HepG2 (cell line): ENCODE data around the gene NOTUM. TPM values are rescaled to one million over a fixed set of nuclear protein-coding genes. Genes with fewer than 3 reads are reported as not detected.

ENCODE experiments used
- ATAC-seq: fragments of 200-7000 bp; cut with Tn5 transposase; 3 replicates; pipeline ENCODE4 v1.9.1; 2020; ENCODE audit warnings: mild to moderate bottlenecking, moderate library complexity
- BruUV-seq: library from RNA; stranded (reverse); fragments of 400-500 nt; replicated peaks from 2 replicates; lab custom pipeline; 2021; lab: Mats Ljungman, UMichigan
- CTCF ChIA-PET: fragments of 300-600 bp; formaldehyde crosslinking; extraction: SDS; loops from one replicate; lab custom pipeline; 2021; ENCODE audit warnings: low total read pairs, inconsistent platforms, low intra/inter-chr PET ratio; lab: Yijun Ruan, JAX
- POLR2A ChIA-PET: fragments of 350-600 bp; sonication (Branson Sonifier 250); formaldehyde crosslinking; loops from one replicate; lab custom pipeline; 2020; ENCODE audit warnings: antibody characterized with exemption, inconsistent platforms; lab: Yijun Ruan, JAX
- DNase-seq: peaks from one replicate; pipeline ENCODE4 v3.0.0-alpha.2; 2015; ENCODE audit warnings: low spot score
- FAIRE-seq: peaks from 3 replicates; lab custom pipeline; 2011; peaks lifted over from hg19 to GRCh38; lab: Jason Lieb, UNC
- H2AFZ ChIP-seq: one replicate; pipeline ENCODE4 v1.6.1; 2011; ENCODE audit warnings: low read length, inconsistent platforms
- H3K27ac ChIP-seq: fragments of 300-600 bp; 3 replicates; pipeline ENCODE4 v1.8.0; 2011; ENCODE audit warnings: mixed run types, mild to moderate bottlenecking, mixed read lengths, low read length, inconsistent platforms; ENCODE audit not compliant: insufficient read depth; ENCODE audit errors: extremely low read length
- H3K27me3 ChIP-seq, 2 experiments: fragments of 200-600 bp in 1 of 2; 2 replicates in 1 of 2; 3 replicates in 1 of 2; pipeline versions ENCODE4 v1.6.0 to v1.8.0; 2011; ENCODE audit warnings: low read length in 2 of 2, mild to moderate bottlenecking in 2 of 2, moderate library complexity in 2 of 2, inconsistent platforms in 1 of 2; ENCODE audit not compliant: insufficient read depth in 2 of 2, control insufficient read depth in 1 of 2
- H3K36me3 ChIP-seq, 2 experiments: fragments of 200-600 bp in 1 of 2; replicated peaks in 1 of 2; 2 replicates in 1 of 2; 3 replicates in 1 of 2; pipeline versions ENCODE4 v1.5.1 to v1.8.0; 2011; ENCODE audit warnings: low read length in 2 of 2, inconsistent platforms in 1 of 2; ENCODE audit not compliant: insufficient read depth in 2 of 2, control insufficient read depth in 1 of 2
- H3K4me1 ChIP-seq: 2 replicates; pipeline ENCODE4 v1.5.1; 2012; ENCODE audit warnings: low read length, inconsistent platforms; ENCODE audit not compliant: insufficient read depth
- H3K4me2 ChIP-seq: 2 replicates; pipeline ENCODE4 v1.6.0; 2011; ENCODE audit warnings: low read depth, low read length, inconsistent platforms
- H3K4me3 ChIP-seq, 3 experiments: fragments of 200-600 bp in 1 of 3; sonication (generic), shearing (Covaris generic) in 1 of 3; replicated peaks in 1 of 3; 2 replicates each; pipeline ENCODE4 v1.5.1; 2011 to 2016; ENCODE audit warnings: low read length in 3 of 3, inconsistent platforms in 2 of 3, low read depth in 2 of 3, mild to moderate bottlenecking in 2 of 3, control low read depth in 1 of 3, mixed read lengths in 1 of 3; ENCODE audit not compliant: insufficient read depth in 1 of 3
- H3K79me2 ChIP-seq: one replicate; pipeline ENCODE4 v1.6.1; 2011; ENCODE audit warnings: low read length, inconsistent platforms; ENCODE audit not compliant: insufficient read depth
- H3K9ac ChIP-seq: 2 replicates; pipeline ENCODE4 v1.6.0; 2011; ENCODE audit warnings: mild to moderate bottlenecking, low read depth, low read length, inconsistent platforms; ENCODE audit not compliant: insufficient read depth
- H3K9me3 ChIP-seq: 2 replicates; pipeline ENCODE4 v1.5.1; 2012; ENCODE audit warnings: mild to moderate bottlenecking, low read length
- H4K20me1 ChIP-seq: 2 replicates; pipeline ENCODE4 v1.6.0; 2011; ENCODE audit warnings: inconsistent platforms, mild to moderate bottlenecking, low read length, moderate library complexity; ENCODE audit not compliant: insufficient read depth
- ADNP ChIP-seq: sonication (generic); formaldehyde crosslinking; IDR thresholded peaks from 2 replicates; pipeline ENCODE4 v1.4.0; 2020; ENCODE audit warnings: missing genetic modification reagents
- AGO2 ChIP-seq: fragments of 200-400 bp; formaldehyde crosslinking; optimal IDR thresholded peaks from 2 replicates; pipeline ENCODE3; 2017; ENCODE audit warnings: mild to moderate bottlenecking, low read depth, low read length, moderate library complexity
- BRD4 ChIP-seq: sonication (generic); formaldehyde crosslinking; IDR thresholded peaks from 2 replicates; pipeline ENCODE4 v1.4.0; 2020; ENCODE audit warnings: missing genetic modification reagents
- GZF1 ChIP-seq: sonication (generic); formaldehyde crosslinking; IDR thresholded peaks from 2 replicates; pipeline ENCODE4 v1.5.1; 2020; ENCODE audit warnings: mild to moderate bottlenecking, missing genetic modification reagents
- HNRNPL ChIP-seq: fragments of 200-400 bp; formaldehyde crosslinking; IDR thresholded peaks from 2 replicates; pipeline ENCODE4 v1.6.1; 2017; ENCODE audit warnings: mild to moderate bottlenecking, low read depth, low read length
- RBFOX2 ChIP-seq: fragments of 200-400 bp; formaldehyde crosslinking; IDR thresholded peaks from 2 replicates; pipeline ENCODE4 v1.6.1; 2017; ENCODE audit warnings: low read depth, mild to moderate bottlenecking, low read length
- TRIM22 ChIP-seq: fragments of 450-650 bp; IDR thresholded peaks from 2 replicates; pipeline ENCODE4 v1.6.1; 2017
- WGBS: methylation state at CpG from one replicate; pipeline ENCODE4 v1.1.6; 2017; ENCODE audit warnings: low lambda C conversion rate; 5-methylcytosine and 5-hydroxymethylcytosine counted together
- in situ Hi-C: cut with HindIII; loops from 2 replicates; pipeline ENCODE4 v1.10.0; 2017; ENCODE audit warnings: low pct_unique_long_range_greater_than_20kb; ENCODE audit not compliant: extremely low pct_ligation_motif_present
- intact Hi-C: fragments of 100-400 bp; cut with micrococcal nuclease; formaldehyde crosslinking; loops from one replicate; pipeline ENCODE4 v1.10.0; 2022; ENCODE audit not compliant: unreplicated experiment
- polyA plus RNA-seq, 8 experiments: library from polyadenylated mRNA; depleted of rRNA in 3 of 8; stranded (reverse) in 7 of 8; unstranded in 1 of 8; fragments of >200 nt; fragmentation: Illumina TruSeq in 4 of 8; extraction: Trizol in 4 of 8; gene quantifications; 2 replicates each; pipeline versions ENCODE4 v1.2.1 to v1.2.3, GENCODE V29; 2011 to 2016; ENCODE audit warnings: low read depth in 4 of 8, missing spikeins in 1 of 8, mixed read lengths in 1 of 8; ENCODE audit not compliant: insufficient read depth in 1 of 8
- total RNA-seq, 5 experiments: library from RNA; depleted of rRNA; stranded (reverse); fragments of >200 nt; fragmentation: Illumina TruSeq; extraction: Trizol; gene quantifications; 2 replicates each; pipeline ENCODE4 v1.2.3, GENCODE V29; 2016; ENCODE audit warnings: low read depth in 1 of 5
- TF ChIP-seq, protein P1 (sequence below): sonication (generic); formaldehyde crosslinking; IDR thresholded peaks from 2 replicates; pipeline ENCODE4 v1.4.0; 2020; ENCODE audit warnings: missing genetic modification reagents, borderline replicate concordance

Gene NOTUM
- total and polyA plus RNA-seq, 2 of the 13 experiments (the other 11 are each of a cell fraction or from before 2014, with no cell fraction given), result 150 to 160 TPM

DNA sequence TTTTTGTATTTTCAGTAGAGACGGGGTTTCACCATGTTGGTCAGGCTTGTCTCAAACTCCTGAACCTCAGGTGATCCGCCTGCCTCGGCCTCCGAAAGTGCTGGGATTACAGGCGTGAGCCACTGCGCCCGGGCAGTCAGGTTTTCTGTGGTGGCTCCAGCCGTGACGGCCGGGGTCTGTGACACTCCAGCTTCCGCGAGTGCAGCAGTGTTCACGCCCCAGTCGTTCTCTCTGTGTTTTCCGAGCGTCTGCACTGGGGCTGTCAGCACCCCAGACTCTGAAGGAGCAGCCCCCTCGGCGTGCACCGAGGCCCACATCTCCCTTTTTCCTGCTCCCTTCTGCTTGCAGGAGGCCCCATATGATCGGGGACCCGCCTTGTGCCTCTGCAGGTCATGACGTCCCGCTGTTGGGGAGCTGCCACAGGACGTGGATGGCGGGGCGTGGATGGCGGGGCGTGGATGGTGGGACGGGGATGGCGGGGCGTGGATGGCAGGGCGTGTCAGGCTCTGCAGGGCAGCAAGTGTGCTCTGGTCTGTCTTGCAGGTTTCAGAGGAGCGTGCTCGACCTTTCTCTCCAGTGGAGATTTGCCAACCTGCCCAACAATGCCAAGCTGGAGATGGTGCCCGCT lies 22.1 kb upstream of the NOTUM start:
- intact Hi-C loops, result no loop called here
- Histone ChIP-seq H3K79me2 (peaks cover 18% of the 10 kb centered on the region), H3K27ac (peak overlapping the region; percentile 66), H3K4me3 (no peak overlapping the region), H3K9ac (no peak overlapping the region), H3K27me3 (no peaks in the 10 kb centered on the region), H3K4me2 (no peak overlapping the region), H3K9me3 (no peaks in the 10 kb centered on the region), H3K4me1 (peaks cover 57% of the 10 kb centered on the region), H4K20me1 (no peaks in the 10 kb centered on the region), H2AFZ (no peak overlapping the region), H3K36me3 (peaks cover 22 to 54% of the 10 kb centered on the region in 2 experiments)
- ATAC-seq (no peak), FAIRE-seq (no peak), DNase-seq (no peak)
- TF ChIP-seq TRIM22 (no peak), HNRNPL (0 out of 2 replicates have a peak, but pooled peaks have one; percentile 54), AGO2 (peak; percentile 56), ADNP (CRISPR knock-in tag) (no peak), GZF1 (CRISPR knock-in tag) (no peak), BRD4 (CRISPR knock-in tag) (no peak), RBFOX2 (peak; percentile 64)
- TF ChIP-seq, protein P1, sequence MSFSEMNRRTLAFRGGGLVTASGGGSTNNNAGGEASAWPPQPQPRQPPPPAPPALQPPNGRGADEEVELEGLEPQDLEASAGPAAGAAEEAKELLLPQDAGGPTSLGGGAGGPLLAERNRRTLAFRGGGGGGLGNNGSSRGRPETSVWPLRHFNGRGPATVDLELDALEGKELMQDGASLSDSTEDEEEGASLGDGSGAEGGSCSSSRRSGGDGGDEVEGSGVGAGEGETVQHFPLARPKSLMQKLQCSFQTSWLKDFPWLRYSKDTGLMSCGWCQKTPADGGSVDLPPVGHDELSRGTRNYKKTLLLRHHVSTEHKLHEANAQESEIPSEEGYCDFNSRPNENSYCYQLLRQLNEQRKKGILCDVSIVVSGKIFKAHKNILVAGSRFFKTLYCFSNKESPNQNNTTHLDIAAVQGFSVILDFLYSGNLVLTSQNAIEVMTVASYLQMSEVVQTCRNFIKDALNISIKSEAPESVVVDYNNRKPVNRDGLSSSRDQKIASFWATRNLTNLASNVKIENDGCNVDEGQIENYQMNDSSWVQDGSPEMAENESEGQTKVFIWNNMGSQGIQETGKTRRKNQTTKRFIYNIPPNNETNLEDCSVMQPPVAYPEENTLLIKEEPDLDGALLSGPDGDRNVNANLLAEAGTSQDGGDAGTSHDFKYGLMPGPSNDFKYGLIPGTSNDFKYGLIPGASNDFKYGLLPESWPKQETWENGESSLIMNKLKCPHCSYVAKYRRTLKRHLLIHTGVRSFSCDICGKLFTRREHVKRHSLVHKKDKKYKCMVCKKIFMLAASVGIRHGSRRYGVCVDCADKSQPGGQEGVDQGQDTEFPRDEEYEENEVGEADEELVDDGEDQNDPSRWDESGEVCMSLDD, result no peak
- POLR2A ChIA-PET, result interaction anchor here (1.7 to 14.1 kb wide), 3 partner anchors 12 to 16 kb away, joined by 6 to 382 read pairs (median 8); no protein-coding TSS in a partner anchor
- in situ Hi-C loops, result no loop called here
- no TSS peak for BruUV-seq
- CTCF ChIA-PET, result no interaction called here
- WGBS, result over 99% methylated on average over 35 of the region's 35 CpGs
